ENCODE measurements around the gene AHCYL2.
A peak's percentile ranks its signal among the peaks of the same experiment; 100 is the strongest.

The AHCYL2 gene

DNA sequence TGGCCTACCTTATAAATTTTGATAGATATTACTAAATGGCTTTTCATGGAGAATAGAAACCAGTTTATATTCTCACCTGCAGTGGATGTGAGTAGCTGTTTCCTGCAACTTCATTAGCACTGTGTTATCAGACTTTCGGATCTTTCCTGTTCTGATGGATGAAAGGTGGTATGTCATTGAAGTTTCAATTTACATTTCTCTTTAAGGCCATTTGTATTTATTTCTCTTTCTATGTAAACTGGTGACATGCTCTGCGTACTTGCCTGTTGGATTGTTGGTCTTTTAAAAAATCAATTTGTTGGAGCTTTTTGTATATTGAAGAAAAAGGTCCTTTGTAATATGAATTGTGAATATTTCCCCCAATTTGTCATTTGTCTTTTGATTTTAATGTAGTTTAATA lies 113.6 kb downstream of the AHCYL2 start:
- TF ChIP-seq, protein P1, sequence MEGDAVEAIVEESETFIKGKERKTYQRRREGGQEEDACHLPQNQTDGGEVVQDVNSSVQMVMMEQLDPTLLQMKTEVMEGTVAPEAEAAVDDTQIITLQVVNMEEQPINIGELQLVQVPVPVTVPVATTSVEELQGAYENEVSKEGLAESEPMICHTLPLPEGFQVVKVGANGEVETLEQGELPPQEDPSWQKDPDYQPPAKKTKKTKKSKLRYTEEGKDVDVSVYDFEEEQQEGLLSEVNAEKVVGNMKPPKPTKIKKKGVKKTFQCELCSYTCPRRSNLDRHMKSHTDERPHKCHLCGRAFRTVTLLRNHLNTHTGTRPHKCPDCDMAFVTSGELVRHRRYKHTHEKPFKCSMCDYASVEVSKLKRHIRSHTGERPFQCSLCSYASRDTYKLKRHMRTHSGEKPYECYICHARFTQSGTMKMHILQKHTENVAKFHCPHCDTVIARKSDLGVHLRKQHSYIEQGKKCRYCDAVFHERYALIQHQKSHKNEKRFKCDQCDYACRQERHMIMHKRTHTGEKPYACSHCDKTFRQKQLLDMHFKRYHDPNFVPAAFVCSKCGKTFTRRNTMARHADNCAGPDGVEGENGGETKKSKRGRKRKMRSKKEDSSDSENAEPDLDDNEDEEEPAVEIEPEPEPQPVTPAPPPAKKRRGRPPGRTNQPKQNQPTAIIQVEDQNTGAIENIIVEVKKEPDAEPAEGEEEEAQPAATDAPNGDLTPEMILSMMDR (IDR thresholded peaks at IDR 0.05; ENCODE audit: insufficient read depth, low read depth, low read length, missing control alignments): no peak
- no peak for DNase-seq (ENCODE audit: low read depth)

DNA sequence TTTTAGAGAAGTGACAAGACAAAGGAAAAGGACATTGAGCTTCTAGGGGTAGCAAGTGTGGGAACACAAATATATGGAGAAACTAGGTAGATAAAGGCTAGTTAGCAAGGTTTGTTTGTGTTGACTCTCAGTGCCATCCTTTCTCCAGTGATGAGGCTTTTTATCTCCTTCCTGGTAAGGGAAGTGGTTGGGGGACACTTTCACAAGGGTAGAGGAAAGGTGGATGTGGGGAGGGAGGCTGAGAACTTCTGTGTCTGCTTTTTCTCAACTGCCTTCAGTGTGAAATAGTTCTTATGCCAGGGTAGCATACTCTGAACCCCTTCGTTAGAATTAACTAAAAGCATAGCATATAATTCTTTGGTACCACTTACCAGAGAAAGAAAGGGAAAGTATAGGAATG lies 116.4 kb downstream of the AHCYL2 start:
- no peak for DNase-seq (ENCODE audit: low read depth)
- TF ChIP-seq, protein P1 (IDR thresholded peaks at IDR 0.05; ENCODE audit: insufficient read depth, low read depth, low read length, missing control alignments): no peak
- no peak overlapping the region for H3K4me3 ChIP-seq (ENCODE audit: low read depth, low read length)

More for the DNA sequence above, 113.6 kb downstream of the AHCYL2 start:
- no peak overlapping the region for H3K4me3 ChIP-seq (ENCODE audit: low read depth, low read length)

DNA sequence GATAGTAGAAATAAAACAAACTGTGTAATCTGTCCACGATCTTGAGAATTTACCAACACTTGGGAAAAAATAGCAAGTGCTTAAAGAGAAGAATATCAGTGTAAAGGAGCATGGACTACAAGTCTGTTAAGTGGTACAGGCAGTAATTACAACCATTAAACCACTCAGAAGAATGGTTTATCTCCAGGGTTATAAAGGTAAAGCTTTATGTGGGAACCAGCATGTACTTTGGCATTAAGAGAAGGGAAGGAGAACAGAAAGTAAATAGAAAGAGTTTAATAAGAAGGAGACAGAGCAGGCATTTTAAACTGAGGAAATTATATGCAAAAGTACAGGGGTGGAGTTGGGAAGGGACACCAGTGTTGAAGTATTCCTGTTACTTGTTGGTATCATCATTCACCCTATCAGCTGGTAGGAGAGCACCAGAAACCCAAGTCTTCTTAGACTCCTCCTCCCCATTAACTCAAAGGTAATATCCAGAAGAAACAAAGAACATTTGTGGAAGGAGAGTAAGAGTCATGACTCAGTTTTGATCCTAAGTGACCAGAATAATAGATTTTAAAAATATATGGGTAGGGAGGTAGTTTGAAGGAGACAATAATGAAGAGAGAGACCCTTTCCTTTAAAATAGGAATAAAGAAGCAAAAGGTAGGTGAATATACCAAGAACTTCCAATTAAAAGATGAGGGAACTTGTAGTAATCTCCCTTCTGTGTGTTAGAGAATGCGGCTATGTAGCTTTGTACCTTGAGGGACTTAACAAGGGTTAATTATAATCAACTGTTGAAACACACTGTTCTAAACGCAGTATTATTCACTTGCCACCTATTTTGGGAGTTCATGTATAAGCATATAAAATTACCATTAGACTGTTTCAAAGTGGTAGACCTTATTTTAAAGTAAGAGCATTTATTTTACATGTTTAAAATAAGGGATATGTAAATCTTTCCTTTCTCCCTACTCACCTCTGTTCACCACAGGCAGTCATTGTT lies 117.3 kb downstream of the AHCYL2 start:
- DNase-seq (ENCODE audit: low read depth): no peak
- no peak overlapping the region for H3K4me3 ChIP-seq (ENCODE audit: low read depth, low read length)
- TF ChIP-seq, protein P1 (IDR thresholded peaks at IDR 0.05; ENCODE audit: insufficient read depth, low read depth, low read length, missing control alignments): no peak

DNA sequence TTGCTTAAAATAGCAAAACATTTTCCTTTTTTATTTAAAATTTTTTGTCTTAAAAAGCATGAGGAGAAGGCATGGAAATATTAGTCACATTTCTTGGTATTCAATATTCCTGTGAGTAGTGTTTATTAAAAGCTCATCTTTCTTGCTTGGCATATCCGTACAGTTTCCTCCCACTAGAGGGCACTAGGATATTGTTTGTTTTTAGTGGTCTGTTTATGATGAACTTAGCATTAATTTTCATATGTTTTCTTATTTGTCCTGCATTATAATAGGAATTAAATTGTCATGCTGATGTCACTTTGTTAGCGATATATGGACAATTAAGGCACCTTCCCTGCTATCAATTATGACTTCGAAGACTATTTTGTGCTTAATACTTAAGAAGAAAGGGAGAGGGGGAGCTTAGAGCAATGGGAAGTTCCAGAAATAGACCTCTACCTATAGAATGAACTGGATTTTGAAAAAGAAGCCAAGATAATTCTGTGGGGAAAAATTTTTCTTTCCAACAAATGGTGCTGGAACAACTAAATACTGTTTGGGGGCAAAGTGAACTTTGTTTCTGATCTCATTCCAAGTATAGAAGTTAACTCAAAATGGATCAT lies 118.4 kb downstream of the AHCYL2 start:
- H3K4me3 ChIP-seq (ENCODE audit: low read depth, low read length): no peak overlapping the region
- TF ChIP-seq, protein P1 (IDR thresholded peaks at IDR 0.05; ENCODE audit: insufficient read depth, low read depth, low read length, missing control alignments): peak; percentile 57
- peak; percentile 68 for DNase-seq (ENCODE audit: low read depth)

DNA sequence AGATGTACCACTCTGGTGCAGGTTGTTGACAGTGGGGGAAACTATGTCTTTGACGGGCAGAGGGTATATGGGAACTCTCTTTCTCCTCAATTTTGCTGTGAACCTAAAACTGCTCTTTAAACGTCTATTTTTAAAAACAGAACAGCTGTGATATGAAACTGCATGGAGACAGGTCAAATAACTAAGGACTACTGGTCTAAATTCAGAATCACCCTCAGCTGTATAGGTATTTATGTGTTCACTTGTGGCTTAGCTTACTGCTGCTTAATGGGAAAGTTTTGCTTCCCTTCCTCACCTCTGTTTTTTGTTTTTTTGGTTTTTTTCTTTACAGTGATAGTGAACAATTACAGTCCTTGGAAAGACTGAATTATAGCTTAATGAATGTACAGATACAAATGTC lies 122.5 kb downstream of the AHCYL2 start:
- no peak overlapping the region for H3K4me3 ChIP-seq (ENCODE audit: low read depth, low read length)
- TF ChIP-seq, protein P1 (IDR thresholded peaks at IDR 0.05; ENCODE audit: insufficient read depth, low read depth, low read length, missing control alignments): no peak
- no peak for DNase-seq (ENCODE audit: low read depth)

DNA sequence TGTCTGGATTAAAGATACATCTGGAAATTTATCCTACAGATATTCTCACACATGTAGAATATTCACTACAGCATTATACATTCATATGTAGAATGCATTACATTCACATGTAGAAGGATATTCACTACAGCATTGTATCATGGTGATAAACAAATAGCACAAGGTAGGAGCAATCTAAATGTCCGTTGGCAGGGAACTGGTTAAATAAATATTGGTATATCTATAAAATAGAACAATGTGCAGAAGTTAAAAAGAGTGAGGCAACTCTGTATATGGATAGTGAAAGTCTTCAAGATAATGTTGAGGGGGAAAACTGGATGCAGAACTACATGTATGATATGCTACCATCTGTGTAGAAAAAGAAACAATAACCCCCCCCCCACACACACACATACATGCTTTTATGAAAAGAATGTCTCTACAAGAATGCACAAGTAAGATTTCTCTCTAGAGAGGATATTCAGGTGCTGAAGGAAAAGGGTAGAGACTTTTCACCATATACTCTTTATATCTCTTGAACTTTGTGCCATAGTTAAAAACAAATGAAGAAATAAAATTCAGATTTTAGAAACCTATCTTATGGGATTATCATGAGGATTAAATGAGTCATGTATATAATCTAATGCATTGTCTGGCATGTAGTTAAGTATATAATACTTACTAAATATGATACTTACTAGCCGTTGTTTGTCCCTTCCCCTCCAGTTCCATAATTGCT lies 123.4 kb downstream of the AHCYL2 start:
- TF ChIP-seq, protein P1 (IDR thresholded peaks at IDR 0.05; ENCODE audit: insufficient read depth, low read depth, low read length, missing control alignments): no peak
- no peak for DNase-seq (ENCODE audit: low read depth)
- H3K4me3 ChIP-seq (ENCODE audit: low read depth, low read length): no peak overlapping the region

All from GM12865 (cell line).